ENCODE results near the gene DCBLD2. TPM values are rescaled to one million over a fixed set of nuclear protein-coding genes. Genes with fewer than 3 reads are reported as not detected.

Gene DCBLD2
- total RNA-seq, 1 donor, result 370 TPM

GRCh38 chr3:98829246-98829832 is 72.2 kb downstream of the DCBLD2 start:
- no peak overlapping the region for H3K4me3 ChIP-seq (ENCODE audit: low read depth, low read length)
- no peak for TF ChIP-seq CTCF (IDR thresholded peaks at IDR 0.05; ENCODE audit: insufficient read depth, low read length)
- no peak for DNase-seq (ENCODE audit: low read depth)

DNA sequence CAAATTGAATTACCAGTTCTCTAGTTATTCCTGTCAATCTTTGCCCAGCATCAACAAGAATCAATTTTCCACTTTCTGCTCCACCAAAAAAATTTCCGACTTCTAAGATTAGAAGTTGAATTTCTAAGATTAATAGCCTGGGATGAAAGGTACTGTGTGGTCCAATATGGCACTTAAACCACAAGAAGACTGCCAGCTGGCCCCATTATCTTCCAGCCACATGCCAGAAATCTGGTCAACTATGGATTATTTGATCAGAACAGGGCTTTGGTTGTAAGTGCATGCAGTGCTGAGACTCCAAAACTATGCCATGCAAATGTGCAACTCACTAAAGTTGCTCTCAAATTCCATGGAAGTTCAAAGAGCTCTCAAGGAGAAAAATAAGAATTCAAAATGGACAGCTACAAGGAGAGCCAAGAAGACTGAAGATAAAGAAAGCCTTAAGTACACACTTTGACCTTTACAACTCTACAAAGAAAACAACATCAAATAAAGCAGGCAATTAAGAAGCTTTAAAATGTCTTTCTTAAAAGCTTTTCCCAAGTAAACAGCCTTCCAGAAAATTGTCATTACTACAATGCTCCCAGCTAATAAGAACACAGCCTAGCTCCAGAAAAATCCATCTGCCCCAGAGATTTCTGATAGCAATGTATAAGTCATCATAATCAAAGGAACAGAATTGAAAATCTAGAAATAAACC is 74.1 kb downstream of the DCBLD2 start:
- H3K4me3 ChIP-seq (ENCODE audit: low read depth, low read length), result no peak overlapping the region
- DNase-seq (ENCODE audit: low read depth), result peak; percentile 80
- no peak for TF ChIP-seq CTCF (IDR thresholded peaks at IDR 0.05; ENCODE audit: insufficient read depth, low read length)

GRCh38 chr3:98826126-98826525 is 75.4 kb downstream of the DCBLD2 start:
- no peak for DNase-seq (ENCODE audit: low read depth)
- TF ChIP-seq CTCF (IDR thresholded peaks at IDR 0.05; ENCODE audit: insufficient read depth, low read length), result no peak
- H3K4me3 ChIP-seq (ENCODE audit: low read depth, low read length), result no peak overlapping the region

GRCh38 chr3:98824256-98824655 is 77.2 kb downstream of the DCBLD2 start:
- peak; percentile 40 for TF ChIP-seq CTCF (IDR thresholded peaks at IDR 0.05; ENCODE audit: insufficient read depth, low read length)
- DNase-seq (ENCODE audit: low read depth), result peak; percentile 52
- H3K4me3 ChIP-seq (ENCODE audit: low read depth, low read length), result no peak overlapping the region

GRCh38 chr3:98823791-98824190 is 77.7 kb downstream of the DCBLD2 start:
- no peak overlapping the region for H3K4me3 ChIP-seq (ENCODE audit: low read depth, low read length)
- TF ChIP-seq CTCF (IDR thresholded peaks at IDR 0.05; ENCODE audit: insufficient read depth, low read length), result no peak
- DNase-seq (ENCODE audit: low read depth), result no peak

- DNase-seq (ENCODE audit: low read depth), result no peak
- TF ChIP-seq CTCF (IDR thresholded peaks at IDR 0.05; ENCODE audit: insufficient read depth, low read length), result no peak
- H3K4me3 ChIP-seq (ENCODE audit: low read depth, low read length), result no peak overlapping the region
These were observed 80.4 kb downstream of the DCBLD2 start for GRCh38 chr3:98821063-98821462.

All from fibroblast of the aortic adventitia (primary cell).